CD1c-positive myeloid dendritic cell (primary cell): ENCODE data around the gene DRP2.
"Not testable (repeated sequence)": the region's sequence is repeated elsewhere in the genome, so short reads cannot be mapped to it uniquely, and the experiment has no call there.

ENCODE experiments used
- DNase-seq: peaks from one replicate; pipeline ENCODE4 v3.0.0-alpha.2; 2016; ENCODE audit errors: extremely low spot score

DRP2 gene, protein sequence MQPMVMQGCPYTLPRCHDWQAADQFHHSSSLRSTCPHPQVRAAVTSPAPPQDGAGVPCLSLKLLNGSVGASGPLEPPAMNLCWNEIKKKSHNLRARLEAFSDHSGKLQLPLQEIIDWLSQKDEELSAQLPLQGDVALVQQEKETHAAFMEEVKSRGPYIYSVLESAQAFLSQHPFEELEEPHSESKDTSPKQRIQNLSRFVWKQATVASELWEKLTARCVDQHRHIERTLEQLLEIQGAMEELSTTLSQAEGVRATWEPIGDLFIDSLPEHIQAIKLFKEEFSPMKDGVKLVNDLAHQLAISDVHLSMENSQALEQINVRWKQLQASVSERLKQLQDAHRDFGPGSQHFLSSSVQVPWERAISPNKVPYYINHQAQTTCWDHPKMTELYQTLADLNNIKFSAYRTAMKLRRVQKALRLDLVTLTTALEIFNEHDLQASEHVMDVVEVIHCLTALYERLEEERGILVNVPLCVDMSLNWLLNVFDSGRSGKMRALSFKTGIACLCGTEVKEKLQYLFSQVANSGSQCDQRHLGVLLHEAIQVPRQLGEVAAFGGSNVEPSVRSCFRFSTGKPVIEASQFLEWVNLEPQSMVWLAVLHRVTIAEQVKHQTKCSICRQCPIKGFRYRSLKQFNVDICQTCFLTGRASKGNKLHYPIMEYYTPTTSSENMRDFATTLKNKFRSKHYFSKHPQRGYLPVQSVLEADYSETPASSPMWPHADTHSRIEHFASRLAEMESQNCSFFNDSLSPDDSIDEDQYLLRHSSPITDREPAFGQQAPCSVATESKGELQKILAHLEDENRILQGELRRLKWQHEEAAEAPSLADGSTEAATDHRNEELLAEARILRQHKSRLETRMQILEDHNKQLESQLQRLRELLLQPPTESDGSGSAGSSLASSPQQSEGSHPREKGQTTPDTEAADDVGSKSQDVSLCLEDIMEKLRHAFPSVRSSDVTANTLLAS

DNA sequence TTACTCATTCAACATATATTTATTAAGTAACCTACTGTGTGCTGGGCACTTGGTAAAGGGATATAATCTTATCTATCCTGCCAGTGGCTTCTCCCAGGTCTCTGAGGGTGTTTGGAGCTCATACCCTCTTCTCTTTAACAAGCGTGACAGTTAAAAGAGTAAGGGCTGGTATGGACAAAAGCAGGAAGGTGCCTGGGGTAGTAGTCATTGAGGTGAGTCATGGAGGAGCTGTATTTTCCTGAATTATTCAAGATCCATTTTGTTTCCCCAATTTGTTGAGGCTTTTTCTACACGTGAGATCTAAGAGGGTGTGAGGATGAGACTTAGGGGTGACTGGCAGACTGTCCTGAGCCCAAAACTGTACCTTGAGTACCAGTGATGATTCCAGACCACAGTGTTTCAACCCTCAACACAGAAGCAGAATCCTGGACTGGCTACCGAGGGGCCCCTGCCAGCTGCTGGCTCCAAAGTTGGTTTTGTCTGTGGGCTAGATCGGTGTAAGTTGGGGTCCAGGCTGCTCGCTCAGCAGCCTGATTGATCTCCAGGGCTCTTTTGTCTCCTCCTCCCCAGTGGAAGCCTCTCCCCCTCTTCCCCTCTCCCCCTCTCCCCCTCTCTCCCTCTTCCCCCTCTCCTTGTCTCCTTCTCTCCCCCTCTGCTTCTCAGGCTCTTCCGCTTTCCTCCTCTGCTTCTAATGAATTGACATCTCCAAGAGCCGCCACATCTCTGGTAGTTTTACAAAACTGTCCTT lies at the start of gene DRP2:
DRP2 (plus strand) TSS at position 671 of the 748 bp plus-strand sequence. CDS start 11,862 bp downstream, outside the sequence.
- DNase-seq = no peak

DNA sequence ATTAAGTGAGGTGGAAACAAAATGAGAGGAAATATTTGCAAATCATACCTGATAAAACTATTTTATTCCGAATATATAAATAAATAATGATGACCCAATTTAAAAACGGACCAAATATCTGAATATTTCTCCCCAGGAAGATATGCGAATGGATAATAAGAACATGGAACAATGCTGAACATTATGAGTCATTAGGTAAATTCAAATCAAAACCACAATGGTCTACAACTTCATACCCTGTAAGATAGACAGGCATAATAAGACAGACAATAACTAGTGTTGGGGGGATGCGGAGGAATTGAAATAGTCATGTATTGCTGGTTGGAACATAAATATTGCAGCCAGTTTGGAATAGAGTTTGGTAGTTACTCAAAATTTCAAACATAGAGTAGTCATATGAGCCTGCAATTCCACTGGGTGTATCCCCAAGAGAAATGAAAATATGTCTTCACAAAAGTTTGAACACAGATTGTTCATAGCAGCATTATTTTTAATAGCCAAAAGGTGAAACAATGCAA lies 47.6 kb upstream of the DRP2 start:
- DNase-seq = no peak

DNA sequence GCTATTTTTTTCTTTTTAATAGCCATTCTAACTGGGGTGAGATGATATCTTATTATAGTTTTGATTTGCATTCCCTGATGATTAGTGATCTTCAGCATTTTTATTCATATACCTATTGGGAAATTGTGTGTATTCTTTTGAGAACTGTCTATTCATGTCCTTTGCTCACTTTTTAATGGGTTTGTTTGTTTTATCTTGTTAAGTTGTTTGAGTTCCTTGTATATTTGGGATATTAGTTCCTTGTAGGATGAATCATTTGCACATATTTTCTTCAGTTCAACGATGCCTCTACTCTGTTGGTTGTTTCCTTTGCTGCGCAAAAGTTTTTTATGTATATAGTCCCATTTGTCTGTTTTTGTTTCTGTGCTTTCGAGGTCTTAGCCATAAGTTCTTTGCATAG lies 43.1 kb upstream of the DRP2 start:
- DNase-seq = no peak

DNA sequence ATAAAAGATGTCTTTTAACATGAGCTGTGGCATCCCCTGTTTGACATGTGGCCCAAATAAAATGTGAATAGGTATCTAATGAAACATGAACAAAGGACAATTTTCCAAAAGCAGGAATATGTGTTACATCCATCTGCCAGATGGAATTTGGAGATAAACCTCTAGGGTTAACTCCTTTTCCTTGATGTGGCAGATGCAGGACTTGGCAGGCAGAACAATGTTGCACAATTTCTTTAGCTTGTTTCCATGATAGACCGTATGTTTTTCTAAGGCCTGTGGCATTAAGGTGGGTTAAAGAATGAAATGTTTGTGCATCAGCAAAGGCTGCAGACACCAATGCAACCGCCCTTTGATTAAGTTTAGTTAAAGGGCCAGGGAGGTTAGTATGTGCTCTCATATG lies 34.7 kb upstream of the DRP2 start:
- DNase-seq = not testable (repeated sequence)

DNA sequence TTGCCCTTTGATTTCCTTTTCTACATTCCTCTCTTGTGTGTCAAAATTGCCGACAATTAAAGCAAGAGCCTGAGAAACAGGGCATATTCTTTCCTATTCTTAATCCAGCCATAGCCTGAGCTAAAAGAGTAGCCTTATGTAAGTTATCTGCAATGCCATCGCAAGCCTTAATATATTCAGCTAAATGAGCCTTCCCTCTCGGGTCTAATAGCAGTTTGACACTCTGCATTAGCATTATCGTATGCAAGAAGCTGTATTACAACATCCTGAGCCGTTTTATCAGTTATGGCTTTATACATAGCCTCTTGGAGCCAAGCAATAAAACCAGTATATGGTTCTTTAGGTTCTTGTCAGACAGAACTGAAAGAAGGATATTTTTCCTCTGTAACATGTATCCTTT lies 31.6 kb upstream of the DRP2 start:
- DNase-seq = not testable (repeated sequence)

DNA sequence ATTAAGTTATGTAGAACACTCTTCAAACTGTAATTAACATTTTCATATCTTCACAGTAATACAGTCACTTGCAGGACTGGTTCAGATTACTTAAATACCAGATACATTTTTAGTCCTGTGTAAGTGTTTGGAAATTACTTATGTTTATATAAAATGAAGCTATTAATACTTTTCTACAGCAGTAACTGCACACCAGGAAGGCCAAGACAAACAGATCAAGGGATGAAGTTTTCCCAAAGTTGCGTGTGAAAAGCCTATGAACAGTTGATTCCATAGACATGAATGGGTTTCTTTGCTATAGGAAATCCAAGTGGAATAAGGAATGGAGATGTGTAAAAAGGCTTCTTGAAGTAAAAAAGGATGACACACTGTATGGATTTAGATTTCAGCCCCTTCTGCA lies 28.9 kb upstream of the DRP2 start:
- DNase-seq = no peak

DNA sequence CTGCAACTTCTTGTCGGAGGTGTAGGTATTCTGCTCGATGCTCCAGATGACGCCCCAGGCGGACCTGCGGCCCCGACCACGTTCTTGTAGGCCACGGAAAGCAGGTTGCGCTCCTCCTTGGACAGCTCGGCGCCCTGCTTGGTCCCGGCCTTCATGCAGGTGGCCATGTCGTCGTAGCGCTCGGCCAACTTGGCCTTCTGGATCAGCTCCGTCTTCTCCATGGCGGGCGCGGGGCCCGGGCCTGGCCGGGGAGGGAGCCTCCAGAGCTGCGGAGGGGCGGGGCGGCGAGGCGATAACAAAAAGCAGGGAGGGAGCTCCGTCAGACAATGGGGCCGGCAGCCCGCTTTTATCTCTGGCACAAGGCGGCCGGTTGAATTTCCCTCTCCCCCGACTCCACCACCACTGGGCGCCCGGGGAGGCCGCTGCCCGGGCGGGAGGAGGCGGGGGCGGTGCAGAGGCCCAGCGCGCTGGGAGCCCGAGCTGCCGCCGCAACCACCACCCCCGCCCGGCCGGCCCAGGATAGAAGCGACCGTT lies 28.3 kb upstream of the DRP2 start:
- no peak for DNase-seq

DNA sequence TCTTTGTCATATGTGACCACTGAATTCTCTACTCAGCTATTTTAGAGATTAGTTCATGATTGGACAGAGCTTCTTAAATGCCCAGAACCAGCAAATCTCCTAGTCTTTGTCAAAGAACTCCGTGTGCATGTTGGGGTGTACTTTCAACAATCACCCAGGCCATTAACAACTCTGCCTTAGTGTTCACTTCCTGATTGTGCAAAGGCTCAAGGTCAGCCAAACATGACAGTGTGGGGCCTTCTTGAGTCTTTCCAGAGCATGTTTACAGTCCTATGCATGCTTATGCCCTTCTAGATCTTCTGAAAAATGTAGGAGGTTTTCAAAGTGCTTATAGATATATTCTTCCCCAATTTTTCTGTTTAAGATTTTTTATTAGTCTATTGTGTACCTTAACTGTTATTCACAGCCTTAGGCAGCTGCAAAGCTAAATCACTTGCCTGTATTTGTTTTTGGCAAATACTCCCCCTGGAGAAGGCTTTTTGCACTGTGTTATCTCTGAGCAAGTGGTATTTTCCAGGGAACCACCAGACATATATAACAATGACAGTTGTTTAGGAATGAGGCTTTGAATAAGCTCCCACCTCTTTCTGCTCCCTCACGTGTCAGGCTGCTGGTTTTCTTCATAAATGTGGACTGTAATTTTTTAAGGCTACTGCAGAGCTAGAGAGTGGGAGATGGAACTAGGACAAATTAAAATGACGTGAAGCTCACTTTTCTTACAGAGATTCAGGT lies 24.0 kb upstream of the DRP2 start:
- DNase-seq = no peak

DNA sequence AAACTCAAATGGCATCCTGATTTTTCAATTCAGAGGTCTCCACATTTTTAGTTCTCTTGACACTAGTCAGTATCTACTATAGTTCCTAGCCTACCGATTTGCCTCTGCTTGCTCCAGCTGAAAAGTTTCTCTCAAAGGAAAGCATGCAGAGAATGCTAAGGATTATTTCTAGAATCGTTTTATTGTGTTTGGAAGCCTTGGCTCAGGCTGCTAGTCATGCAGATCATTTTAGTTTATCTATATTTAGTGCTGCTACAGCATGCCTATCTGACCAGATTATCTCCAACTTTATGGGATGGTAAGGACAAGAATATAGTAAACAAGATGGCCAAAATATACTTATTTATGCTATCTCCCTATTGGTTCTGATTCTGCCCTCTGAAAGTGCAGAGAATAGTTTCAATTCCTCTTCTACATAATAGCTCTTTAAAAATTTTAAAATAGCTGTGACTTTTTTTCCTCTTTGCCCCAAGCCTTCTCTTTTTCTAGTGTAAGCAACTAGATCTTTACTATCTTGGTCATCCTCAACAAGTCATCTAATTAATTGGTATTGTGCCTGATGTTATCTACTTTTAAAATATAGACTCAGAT lies 15.7 kb upstream of the DRP2 start:
- no peak for DNase-seq

DNA sequence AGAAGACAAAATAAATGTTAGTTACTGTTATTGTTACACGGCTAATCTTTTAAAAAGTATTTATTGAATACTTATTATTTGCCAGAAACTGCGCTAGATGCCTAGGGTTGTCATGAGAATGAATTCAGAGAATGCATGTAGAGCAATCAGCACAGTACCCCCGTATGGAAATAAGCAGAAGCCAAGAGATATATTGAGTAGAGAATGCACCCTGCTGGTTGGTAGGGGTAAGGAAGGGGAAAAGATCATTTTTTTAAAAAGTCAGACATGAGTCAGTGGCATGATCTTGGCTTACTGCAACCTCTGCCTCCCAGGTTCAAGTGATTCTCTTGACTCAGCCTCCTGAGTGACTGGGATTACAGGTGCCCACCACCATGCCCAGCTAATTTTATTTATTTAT lies 13.1 kb upstream of the DRP2 start:
- peak; percentile 30 for DNase-seq

DNA sequence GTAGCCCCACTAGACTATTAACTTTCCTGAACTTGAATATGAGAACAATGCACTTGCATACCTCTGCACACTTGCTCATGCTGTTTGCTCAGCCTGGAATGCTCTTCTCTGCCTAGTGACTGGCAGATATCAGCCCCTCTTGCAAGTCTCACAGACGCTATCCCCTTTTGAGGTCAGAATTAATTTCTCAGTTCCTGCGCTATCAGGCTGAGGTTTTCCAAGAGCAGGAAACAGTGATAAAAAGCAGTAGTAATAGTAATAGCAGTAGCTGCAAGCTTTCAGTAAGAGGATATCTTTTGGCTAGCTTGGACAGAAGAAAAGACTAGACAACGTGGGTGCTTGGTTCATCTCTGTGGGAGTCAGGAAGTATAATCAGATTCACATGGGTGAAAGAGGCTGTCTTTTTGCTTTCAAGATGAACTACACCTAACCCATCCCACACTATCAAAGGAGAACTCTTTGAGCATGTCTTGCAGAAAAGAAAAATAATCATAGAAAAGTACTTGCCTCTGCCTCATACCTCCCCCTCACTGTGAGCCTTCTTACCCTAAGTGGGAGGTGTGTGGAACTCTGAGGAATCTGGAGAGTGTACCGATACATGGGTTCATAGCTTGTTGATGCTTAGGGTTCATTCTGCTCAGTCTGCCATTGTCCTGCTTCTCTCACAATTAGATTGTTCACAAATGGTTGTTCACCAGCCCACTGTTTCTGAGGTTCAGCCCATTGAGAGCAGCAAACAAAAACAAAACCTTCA lies 11.3 kb upstream of the DRP2 start:
- peak; percentile 50 for DNase-seq

DNA sequence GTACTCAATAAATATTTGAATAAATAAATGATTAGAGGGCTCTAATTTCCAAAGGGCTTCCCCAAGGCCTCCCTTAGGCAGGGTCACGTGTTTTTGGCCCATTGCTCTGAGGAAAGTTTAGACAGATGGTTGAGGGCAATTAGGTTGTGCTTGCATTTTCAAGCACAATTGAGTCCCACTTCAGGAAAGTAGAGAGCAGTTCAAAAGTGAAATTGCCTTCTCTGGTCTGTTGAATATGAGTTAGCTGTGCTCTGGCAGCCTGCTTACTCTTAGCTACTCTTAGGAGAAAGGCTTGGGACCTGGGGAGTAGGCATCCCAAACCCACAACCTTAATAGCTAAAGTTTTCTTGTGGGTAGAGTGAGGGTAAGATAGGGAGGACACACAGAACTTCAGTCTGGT lies 9.0 kb upstream of the DRP2 start:
- DNase-seq = no peak

DNA sequence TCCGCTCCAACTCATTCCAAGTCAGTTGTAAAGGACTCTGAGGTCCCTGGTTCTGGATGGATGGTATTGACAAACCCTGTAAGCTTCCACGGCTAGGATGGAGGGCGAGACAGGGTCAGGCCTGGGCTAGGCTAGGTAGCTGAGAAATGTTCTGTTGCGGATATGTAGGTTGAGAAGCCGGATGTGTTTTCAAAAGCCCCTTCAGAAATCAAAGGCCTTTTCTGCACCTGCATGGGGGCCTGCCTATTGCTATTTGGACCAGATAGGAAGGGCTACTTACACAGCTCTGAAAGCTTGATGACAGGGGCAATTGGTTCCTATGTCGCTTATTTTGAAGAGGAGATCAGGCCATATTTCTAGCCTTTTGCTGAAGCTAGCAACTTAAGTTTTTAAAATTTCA lies 1.9 kb upstream of the DRP2 start:
- DNase-seq = no peak

DNA sequence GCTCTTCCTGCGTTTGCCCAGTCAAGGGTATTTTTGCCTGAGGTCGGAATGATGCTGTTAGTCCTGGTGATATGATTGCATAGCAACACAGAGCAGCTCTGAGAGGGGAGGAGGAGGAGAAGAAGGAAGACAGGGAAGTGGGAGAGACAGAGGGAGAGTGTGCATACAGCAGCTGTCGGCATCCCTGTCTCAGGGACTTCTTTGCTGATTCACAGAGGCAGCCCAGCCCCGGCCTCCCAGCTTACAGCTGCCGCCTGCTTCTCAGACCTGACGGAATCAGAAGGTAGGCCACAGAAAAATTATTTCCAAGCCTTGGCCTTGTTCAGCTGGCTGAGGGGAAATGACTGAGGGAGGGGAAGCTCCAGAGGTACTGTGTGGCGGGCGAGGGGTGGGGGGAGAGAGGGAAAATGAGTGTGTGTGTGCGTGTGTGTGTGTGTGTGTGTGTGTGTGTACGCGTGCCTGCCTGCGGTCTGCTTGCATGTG lies 319 bp downstream of the DRP2 start:
- no peak for DNase-seq

DNA sequence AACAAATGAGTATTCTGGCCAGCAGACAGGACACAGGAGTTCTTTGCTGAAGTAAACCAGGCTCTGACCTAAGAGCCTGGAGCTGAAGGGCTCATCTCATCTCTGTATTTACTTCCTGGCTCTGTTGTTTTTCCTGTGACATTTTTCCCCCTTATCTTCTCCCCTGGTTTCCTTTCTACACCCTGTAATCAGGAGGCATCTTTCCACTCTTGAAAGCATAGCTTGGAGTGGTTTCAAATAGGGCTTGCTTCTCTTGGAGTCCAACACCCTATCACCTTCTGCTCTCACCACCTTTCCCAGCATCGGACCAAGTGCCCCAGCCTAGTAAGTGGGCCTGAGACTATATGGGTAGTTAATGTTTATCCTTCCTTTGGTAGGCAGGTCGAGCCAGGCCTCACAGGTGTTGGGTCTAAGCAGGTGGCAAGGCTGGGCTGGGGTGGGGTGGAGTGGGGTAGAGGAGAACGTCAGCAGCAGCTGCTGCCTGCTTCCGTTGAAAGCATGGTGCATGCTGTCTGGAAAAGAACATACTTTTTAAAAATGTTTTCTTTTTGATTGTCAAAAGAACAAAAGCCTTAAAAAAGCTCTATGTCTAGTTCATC lies 1.2 kb downstream of the DRP2 start:
- no peak for DNase-seq

DNA sequence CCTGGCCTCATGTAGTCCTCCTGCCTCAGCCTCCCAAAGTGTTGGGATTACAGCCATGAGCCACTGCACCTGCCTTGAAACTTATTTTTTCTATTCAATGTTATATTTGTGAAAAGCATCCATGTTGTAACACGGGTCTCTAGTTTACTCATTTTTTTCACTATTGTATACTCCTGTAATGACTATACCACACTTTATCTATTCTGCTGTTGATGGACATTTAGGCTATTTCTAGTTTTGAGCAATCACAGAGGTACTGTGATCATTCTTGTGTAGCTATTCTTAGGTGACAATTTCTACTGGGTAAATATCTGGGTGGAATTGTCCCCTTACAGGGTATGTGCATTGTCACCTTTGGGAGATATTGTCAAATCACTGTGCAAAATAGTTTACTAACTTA lies 3.6 kb downstream of the DRP2 start:
- no peak for DNase-seq

DNA sequence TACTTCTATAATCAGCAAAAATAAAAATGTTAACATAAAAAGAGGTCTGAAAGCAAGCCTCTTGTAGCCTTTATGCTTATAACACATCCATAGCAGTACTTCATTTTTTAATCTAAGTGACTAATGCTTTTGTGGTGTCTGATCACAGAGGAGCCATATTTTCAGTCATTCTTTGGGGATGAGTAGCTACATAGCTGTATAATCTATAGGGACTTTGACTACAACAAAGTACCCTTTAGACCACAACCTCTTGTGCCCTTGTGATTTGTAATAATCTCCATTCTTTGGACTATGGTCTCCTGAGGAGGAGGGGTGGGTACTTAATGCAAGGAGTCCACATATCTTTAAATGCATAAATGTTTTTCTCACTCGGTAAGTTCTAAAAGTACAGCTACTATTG lies 9.6 kb downstream of the DRP2 start:
- no peak for DNase-seq

DNA sequence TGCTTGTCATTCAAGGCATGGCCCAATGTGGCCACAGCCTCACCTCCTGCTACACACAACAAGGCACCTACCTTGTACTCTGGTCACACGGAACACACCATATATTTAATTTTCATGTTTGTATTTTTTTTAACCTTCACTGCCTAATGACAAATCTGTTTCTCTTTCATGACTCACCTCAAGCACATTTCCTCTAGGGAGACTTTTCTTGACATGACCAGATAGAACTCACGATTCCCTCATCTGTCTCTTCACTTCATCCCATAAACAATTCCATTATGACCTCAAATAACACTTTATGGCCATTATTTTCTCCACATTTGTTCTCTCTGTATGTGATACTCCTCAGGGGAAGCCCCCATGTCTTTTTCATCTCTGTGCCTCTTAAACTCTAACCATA lies 11.1 kb downstream of the DRP2 start:
- no peak for DNase-seq

DNA sequence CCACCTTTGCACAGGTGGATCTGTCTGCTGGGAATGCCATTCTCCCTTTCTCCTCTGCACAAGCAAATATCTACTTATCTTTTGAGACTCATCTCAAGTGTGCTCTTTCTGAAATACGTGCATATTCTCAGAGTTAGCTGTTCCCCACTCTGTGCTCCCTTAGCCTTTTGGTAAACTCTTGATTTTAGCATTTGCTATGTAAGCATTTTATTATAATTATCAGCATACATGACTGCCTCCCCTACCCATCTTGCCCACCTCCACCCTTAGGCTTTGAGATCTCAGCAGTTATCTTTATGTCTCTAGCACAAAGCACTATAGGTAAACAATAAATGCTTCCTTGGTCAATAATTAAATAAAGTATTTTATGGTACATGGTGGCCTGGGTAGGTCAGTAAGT lies 11.5 kb downstream of the DRP2 start:
- DNase-seq = no peak
